GM21717 (cell line): Measurements from ENCODE around the gene USP48.

Source experiments
- ATAC-seq: cut with Tn5 transposase; IDR thresholded peaks from one replicate; pipeline ENCODE4 v1.9.1; 2021; ENCODE audit warnings: mild to moderate bottlenecking, moderate library complexity; ENCODE audit not compliant: unreplicated experiment

Gene USP48

DNA sequence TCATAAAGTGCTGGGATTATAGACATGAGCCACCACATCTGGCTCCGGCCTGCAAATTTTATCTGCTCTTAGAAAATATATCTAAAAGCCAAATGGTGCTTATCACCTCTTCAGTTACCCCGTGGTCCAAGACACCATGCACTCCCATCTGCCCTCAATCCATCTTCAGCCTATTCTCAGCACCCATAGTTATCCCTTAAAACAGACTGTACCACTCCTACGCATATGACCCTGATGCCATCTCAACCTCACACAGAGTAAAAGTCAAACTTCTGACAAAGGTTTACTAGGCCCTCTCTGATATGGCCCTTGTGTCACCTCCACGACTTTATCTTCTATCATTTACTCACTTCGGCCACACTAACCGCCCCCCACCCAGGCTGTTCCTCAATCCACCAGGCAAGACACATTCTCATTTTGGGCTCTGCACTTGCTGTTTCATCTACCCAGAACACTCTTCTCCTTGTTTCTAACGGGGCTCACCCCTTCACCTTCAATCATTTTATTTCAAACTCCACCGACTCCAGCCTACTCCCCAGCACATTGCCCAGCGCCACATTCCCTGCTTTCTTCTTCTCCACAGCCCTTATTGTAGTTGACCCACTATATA, 33.0 kb downstream of the USP48 start:
- ATAC-seq: no peak

DNA sequence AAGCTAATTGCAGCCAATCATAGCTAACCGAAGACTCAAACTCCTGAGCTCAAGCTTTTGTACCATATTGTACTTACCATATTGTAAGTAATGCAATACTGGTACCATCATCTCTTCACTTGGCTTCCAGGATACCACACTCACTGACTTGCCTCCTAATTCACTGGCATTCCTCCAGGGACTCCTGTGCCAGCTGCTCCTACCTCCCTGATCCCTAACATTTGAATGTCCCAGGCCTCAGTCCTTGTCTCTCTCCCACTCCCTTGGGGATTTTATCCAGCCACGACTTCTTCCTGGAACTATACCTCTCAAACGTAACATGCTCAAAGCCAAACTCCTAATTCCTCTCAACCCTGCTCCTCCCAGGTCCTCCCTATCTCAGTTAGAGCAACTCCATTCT, 33.8 kb downstream of the USP48 start:
- no peak for ATAC-seq

GRCh38 chr1:21743476-21743875, 39.5 kb downstream of the USP48 start:
- no peak for ATAC-seq

DNA sequence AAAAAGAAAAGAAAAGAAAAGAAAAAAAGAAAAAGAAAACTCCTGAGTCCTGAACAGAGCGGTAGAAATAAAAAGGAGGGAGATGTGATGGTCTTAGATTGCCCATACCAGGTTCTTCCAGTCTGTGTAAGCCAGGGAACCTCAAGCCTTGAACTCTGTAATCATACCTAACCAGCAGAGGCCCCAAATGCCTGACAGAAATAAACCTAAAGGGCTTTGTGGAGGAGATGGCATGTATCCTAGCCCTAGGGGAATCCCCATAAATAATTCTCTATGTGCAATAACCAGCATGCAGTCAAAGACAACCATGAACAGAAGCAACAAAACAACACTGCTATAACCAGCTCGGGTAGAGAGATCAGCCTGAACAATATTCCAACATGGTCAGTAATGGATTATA, 40.4 kb downstream of the USP48 start:
- ATAC-seq: no peak

- no peak for ATAC-seq
Measured at GRCh38 chr1:21741206-21741605, 41.7 kb downstream of the USP48 start.

DNA sequence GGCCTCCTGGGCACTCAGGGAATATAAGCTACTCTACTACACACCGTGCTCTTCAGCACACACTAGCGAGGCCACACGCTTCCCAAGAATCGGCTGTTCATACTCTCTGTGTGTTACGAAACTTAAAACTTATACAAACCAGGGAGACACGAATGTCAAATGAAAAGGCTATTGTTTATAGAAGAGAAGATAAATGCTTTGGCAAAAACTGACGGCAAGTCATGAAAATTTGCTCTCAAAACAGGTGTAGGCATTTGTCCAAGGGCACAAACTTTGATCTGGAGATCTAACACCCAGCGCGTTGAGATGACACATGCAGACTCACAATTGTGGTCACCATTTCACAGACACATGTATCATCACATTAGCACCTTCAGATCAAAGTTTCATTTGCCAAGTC, 46.1 kb downstream of the USP48 start:
- no peak for ATAC-seq

- no peak for ATAC-seq
Measured at GRCh38 chr1:21736011-21736410, 46.9 kb downstream of the USP48 start.

DNA sequence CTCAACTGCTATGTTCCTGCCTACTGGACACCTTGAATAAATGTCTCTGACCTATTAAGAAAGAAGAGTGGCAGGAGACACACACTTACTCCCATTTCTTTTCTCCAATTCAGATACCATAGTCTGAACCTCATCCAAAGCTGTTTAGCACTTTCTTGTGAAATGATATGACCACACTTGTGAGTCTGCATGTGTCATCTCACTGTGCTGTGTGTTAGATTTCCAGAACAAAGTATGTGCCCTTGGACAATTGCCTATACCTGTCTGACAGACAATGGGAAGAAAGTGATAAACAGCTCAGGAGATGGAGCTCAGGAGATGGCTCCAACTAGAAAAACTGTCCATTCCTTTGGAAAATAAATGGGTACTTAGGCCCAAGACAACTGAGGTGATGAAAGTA, 48.4 kb downstream of the USP48 start:
- no peak for ATAC-seq

- no peak for ATAC-seq
Measured at GRCh38 chr1:21732664-21733063, 50.3 kb downstream of the USP48 start.

GRCh38 chr1:21725748-21726392, 57.1 kb downstream of the USP48 start:
- ATAC-seq: no peak

DNA sequence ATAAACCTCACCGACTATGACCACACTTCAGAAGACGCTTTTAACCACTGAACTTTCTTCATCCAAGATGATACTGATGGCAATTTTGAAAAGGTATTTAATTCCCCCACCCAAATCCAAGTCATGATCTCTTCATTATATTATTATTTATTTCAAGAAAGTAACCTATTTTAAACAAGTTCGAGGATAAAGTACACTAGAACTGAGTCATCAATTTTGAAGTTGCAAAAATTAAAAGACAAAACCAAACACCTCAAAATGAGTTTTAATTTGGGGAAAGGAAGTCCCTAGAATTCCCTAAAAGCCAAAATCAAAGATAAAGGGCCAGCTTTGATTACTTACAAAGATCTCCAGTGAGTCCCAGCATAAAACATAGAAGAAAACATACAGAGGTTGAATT, 58.4 kb downstream of the USP48 start:
- no peak for ATAC-seq

DNA sequence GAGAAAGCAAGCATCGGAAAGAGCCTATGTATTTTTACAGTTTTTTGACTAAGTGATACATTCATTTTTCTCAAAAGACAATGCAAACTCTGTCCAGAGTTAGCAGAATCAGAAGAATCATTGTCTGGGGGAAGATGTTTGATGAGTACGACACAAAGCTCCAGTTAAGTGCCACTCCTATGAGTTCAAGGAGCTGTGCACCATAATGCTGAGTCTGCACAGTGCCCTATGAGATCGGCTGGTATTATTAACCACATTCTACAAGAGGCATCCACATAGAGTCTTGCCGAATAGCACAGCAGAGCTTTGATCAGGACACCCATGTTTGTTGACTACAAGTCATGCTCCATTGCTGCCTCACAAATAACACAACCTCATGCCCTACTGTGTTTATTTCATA, 58.9 kb downstream of the USP48 start:
- ATAC-seq: no peak

DNA sequence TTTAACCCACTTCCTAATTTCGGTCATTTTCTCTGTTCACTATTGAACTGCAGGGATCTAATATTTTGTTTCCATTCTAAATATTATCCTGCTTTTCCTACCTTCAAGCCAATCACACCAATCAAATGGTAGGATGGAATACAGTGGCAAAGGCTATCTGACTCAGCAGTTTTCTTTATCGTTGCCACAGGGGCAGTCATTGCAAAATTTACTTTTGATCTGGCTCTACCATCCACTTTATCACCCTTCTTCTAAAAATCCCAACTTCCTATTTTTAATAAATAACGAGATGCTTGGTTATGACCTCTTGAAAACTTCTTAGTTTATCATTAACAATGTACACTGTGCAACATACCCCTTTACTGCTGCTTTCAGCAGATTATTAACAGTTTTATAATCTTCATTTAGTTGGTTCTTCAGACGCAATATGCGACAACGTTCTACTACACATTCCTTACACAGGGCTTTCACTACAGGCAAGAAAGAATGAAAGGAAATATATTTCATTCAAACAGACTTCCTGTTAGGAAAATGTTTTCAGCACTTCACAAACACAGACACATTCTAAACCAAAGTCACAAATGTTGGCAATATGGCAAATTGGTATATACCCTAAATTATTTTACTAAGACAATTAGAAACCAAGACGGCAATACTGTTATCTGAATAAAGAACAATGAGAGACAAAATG, 61.5 kb downstream of the USP48 start:
- ATAC-seq: no peak

DNA sequence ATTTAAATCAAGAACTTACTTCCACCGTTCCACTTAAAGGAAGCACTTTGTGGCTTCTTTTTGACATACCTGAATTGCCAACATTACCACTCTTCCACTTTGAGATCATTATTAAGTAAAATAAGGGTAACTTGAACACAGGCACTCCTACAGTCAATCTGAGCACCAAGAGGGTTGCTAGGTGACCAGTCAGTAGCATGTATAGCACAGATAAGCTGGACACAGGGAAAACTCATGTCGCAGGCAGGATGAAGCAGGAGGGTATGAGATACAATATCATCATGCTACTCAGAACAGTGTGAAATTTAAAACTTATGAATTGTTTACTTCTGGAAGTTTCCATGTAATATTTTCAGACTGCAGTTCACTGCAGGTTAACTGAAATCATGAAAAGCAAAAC, 66.8 kb downstream of the USP48 start:
- ATAC-seq: no peak

DNA sequence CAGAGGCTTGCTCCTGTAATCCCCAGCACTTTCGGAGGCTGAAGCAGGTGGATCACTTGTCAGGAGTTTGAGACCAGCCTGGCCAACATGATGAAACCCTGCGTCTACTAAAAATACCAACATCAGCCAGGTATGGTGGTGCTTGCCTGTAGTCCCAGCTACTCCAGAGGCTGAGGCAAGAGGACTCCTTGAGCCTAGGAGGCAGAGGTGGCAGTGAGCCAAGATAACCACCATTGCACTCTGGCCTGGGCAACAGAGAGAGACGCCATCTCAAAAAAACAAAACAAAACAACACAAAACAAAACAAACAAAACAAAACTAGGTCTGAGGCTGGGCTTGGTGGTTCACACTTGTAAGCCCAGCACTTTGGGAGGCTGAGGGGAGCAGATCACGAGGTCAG, 75.1 kb downstream of the USP48 start:
- ATAC-seq: no peak

DNA sequence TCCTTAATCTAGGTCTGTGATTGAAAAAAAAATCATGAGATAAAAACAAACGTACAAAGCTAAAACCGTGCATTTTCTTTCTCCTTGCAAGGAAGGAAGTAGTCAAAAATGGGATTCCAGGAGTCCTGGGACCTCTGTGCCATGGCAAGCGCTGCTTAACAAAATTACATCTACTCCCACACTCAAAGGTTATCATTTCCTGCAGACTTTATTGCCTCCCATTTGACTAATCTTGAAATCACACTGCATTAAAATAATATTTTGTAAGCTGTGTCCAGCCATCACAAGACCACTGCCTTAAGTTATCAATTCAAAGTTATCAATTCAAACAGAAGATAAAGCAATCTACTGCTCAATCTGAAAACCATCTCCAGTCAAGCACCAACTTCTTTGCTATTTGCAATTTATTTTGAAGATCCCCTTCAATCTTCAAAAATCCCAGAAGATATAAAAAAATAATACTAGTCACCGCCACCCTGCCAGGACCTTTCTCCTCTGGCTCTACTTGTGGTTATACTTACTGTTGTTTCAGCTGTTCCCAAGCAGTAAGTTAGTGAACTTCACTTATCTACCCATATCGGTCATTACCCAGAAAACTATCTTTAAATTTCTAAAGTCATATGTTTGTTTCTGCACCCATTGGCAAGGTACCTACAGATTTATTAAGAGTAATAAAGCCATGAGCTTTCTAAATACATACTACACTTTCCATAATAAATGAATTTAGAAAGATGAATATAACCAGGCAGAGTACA, 75.7 kb downstream of the USP48 start:
- ATAC-seq: no peak

DNA sequence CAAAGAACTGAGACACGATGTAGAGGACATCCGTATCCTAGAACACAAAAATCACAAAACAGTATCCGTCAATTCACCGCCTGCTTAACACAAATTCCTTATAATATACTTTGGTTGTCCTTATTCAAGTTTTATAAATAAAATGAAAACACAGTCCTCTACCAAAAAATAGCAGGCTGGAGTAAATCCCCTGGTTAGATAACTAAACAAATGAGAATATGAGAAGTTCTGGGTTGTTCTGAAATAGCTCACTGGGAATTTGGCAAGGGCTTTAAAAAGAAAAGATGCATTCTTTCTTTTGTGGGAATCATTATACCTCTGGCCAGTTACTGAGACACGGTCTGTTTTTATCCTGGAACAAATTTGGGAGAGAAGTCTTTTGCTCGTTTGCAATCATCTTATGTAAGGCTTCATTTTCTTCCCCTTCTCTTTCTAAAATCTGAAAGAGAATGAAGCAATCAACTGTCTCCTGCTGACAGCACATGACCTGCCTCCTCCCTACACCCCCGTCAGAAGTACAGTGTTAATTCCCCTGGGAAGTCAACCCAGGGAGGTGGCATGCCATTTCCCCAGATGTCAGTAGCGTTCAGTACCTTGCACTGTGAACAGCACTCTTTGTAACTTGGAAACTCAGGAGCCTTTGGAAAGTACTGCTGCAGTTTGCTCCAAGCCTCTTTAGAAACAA, 76.7 kb downstream of the USP48 start:
- ATAC-seq: no peak

DNA sequence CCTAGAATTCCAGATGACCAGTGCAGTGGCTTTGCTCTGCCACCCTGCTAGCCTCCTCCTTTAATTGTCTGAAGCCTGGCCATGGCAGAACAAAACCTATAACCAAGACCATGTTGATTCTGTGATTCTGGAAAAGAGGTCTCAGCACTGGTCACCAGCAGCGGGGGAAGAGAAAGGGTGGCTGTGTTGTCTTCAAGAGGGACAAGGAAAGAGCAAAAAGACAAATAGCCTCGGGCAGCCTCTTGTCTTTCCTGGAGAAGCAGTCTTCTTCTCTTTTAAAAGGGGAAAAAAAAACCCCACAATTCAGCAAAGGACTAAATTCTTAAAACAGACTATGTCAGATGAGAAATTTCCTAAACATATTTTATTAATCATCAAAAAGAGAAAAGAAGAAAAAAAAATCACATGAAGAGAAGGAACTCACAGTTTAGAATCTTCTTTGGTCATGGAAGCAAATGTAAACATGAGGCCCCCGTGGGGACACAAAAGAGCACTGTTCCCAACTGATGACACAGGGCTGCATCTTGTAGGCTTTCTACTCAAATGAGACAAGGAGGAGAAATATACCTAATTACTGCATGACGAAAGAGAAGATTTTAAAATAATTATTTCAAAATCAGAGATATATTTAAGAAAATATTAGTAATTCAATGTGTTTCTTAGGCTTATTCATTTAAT, 77.5 kb downstream of the USP48 start:
- ATAC-seq: no peak

GRCh38 chr1:21704145-21704544, 78.8 kb downstream of the USP48 start:
- ATAC-seq: no peak

GRCh38 chr1:21703318-21703963, 79.5 kb downstream of the USP48 start:
- no peak for ATAC-seq
